EH (cell line): ENCODE results near the gene GOLGA8K.
"Not testable (repeated sequence)": the region's sequence is repeated elsewhere in the genome, so short reads cannot be mapped to it uniquely, and the experiment has no call there.

ENCODE experiments used
- DNase-seq: peaks from one replicate; pipeline ENCODE4 v3.0.0-alpha.2; 2015; ENCODE audit warnings: low read depth

GOLGA8K gene

GRCh38 chr15:32403192-32403591 is at the start of gene GOLGA8K:
Gene GOLGA8K, minus strand, starts transcription at chr15:32403292. Its CDS starts 98 bp downstream, at chr15:32403194.
- not testable (repeated sequence) for DNase-seq

GRCh38 chr15:32440445-32440977 is 37.4 kb upstream of the GOLGA8K start:
- not testable (repeated sequence) for DNase-seq

GRCh38 chr15:32434102-32434963 is 31.2 kb upstream of the GOLGA8K start:
- DNase-seq = not testable (repeated sequence)

GRCh38 chr15:32427635-32428034 is 24.5 kb upstream of the GOLGA8K start:
- not testable (repeated sequence) for DNase-seq

- DNase-seq = not testable (repeated sequence)
These were observed 23.4 kb upstream of the GOLGA8K start for GRCh38 chr15:32426511-32426910.

- DNase-seq = not testable (repeated sequence)
These were observed 4.8 kb upstream of the GOLGA8K start for GRCh38 chr15:32407903-32408302.

GRCh38 chr15:32396522-32396921 is 6.6 kb downstream of the GOLGA8K start:
- not testable (repeated sequence) for DNase-seq

GRCh38 chr15:32394745-32395144 is 8.3 kb downstream of the GOLGA8K start:
- not testable (repeated sequence) for DNase-seq

- not testable (repeated sequence) for DNase-seq
These were observed 14.9 kb downstream of the GOLGA8K start for GRCh38 chr15:32388050-32388648.

GRCh38 chr15:32385823-32386495 is 17.1 kb downstream of the GOLGA8K start:
- not testable (repeated sequence) for DNase-seq

- DNase-seq = not testable (repeated sequence)
These were observed 28.9 kb downstream of the GOLGA8K start for GRCh38 chr15:32374185-32374584.

GRCh38 chr15:32373707-32374106 is 29.4 kb downstream of the GOLGA8K start:
- not testable (repeated sequence) for DNase-seq

- not testable (repeated sequence) for DNase-seq
These were observed 31.0 kb downstream of the GOLGA8K start for GRCh38 chr15:32372075-32372474.

GRCh38 chr15:32370526-32370925 is 32.6 kb downstream of the GOLGA8K start:
- DNase-seq = not testable (repeated sequence)

GRCh38 chr15:32370064-32370463 is 33.0 kb downstream of the GOLGA8K start:
- DNase-seq = not testable (repeated sequence)

- not testable (repeated sequence) for DNase-seq
These were observed 36.6 kb downstream of the GOLGA8K start for GRCh38 chr15:32366492-32366891.

GRCh38 chr15:32365955-32366354 is 37.1 kb downstream of the GOLGA8K start:
- DNase-seq = not testable (repeated sequence)

GRCh38 chr15:32364944-32365343 is 38.1 kb downstream of the GOLGA8K start:
- not testable (repeated sequence) for DNase-seq

- not testable (repeated sequence) for DNase-seq
These were observed 39.6 kb downstream of the GOLGA8K start for GRCh38 chr15:32363449-32363848.

GRCh38 chr15:32361662-32362061 is 41.4 kb downstream of the GOLGA8K start:
- not testable (repeated sequence) for DNase-seq

GRCh38 chr15:32358462-32358861 is 44.6 kb downstream of the GOLGA8K start:
- DNase-seq = not testable (repeated sequence)

GRCh38 chr15:32356909-32357308 is 46.2 kb downstream of the GOLGA8K start:
- not testable (repeated sequence) for DNase-seq
